OCI-LY3 (cell line): ENCODE measurements around the gene TOLLIP.

Experiments used
- EZH2phosphoT487 ChIP-seq: fragments of 200-600 bp; shearing (Covaris generic); IDR thresholded peaks from 2 replicates; pipeline ENCODE4 v1.6.1; 2018; ENCODE audit warnings: antibody characterized with exemption, mixed run types, low read depth
- TF ChIP-seq, protein P1 (sequence below): fragments of 200-600, 300-600 bp; sonication (generic); IDR thresholded peaks from 2 replicates; pipeline ENCODE4 v1.5.1; 2014; ENCODE audit warnings: antibody characterized with exemption, low read length, low read depth

DNA sequence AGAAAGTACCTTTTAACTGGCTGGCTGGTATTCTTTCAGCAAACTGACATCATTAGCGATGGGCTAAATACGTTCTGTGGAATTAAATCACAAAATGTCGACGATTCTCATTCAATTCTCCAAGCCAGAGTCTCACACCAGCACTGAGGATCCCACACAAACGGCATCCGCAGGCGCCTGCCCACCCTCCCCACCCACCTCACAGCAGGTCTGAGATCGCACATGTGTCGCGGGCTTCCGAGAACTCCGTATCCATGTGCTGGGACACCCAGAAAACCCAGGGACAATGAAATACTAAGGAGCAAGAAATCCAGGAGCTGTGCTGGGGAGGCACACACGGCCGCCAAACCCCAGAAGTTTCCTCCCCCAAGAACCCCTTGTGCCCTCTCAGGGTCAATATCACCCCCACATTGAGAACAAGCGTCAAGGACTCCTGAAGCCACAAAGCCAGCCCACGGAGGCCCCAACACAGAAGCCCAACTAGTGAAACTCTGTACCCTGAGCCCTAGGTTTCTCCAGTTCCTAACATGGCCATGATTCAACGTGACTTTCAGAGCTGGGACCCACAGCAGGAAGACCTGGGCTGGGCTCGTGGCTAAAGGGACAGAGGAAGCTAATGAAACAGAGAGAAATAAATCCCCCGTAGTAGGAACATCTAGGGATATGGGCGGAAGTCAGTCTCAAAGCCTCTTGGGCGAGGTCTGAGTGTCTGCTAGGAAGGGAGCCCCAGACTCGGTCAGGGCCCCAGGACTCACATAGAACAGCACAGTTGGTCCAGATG, 8.0 kb downstream of the TOLLIP start:
- TF ChIP-seq, protein P1, sequence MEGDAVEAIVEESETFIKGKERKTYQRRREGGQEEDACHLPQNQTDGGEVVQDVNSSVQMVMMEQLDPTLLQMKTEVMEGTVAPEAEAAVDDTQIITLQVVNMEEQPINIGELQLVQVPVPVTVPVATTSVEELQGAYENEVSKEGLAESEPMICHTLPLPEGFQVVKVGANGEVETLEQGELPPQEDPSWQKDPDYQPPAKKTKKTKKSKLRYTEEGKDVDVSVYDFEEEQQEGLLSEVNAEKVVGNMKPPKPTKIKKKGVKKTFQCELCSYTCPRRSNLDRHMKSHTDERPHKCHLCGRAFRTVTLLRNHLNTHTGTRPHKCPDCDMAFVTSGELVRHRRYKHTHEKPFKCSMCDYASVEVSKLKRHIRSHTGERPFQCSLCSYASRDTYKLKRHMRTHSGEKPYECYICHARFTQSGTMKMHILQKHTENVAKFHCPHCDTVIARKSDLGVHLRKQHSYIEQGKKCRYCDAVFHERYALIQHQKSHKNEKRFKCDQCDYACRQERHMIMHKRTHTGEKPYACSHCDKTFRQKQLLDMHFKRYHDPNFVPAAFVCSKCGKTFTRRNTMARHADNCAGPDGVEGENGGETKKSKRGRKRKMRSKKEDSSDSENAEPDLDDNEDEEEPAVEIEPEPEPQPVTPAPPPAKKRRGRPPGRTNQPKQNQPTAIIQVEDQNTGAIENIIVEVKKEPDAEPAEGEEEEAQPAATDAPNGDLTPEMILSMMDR, result no peak
- no peak for TF ChIP-seq EZH2phosphoT487
